GM12891 (cell line): Measurements from ENCODE around the gene GLI1.
"Not testable (repeated sequence)": the region's sequence is repeated elsewhere in the genome, so short reads cannot be mapped to it uniquely, and the experiment has no call there.

ENCODE experiments used
- DNase-seq: peaks from one replicate; pipeline ENCODE4 v3.0.0; 2011; ENCODE audit warnings: low spot score; ENCODE audit not compliant: insufficient read length
- FAIRE-seq: peaks from 2 replicates; lab custom pipeline; 2011; peaks lifted over from hg19 to GRCh38; lab: Jason Lieb, UNC
- PAX5 ChIP-seq: IDR thresholded peaks from 2 replicates; pipeline ENCODE4 v1.6.1; 2011; ENCODE audit warnings: low read length, moderate library complexity, mild to moderate bottlenecking; ENCODE audit not compliant: insufficient read depth, severe bottlenecking
- POLR2A ChIP-seq: IDR thresholded peaks from 2 replicates; pipeline ENCODE4 v1.6.1; 2011; ENCODE audit warnings: low read depth, low read length, control low read depth
- POLR2AphosphoS5 ChIP-seq: IDR thresholded peaks from 2 replicates; pipeline ENCODE4 v1.6.1; 2011; ENCODE audit warnings: low read depth, low read length, control low read depth
- POU2F2 ChIP-seq: IDR thresholded peaks from 2 replicates; pipeline ENCODE4 v1.6.1; 2011; ENCODE audit warnings: low read depth, mild to moderate bottlenecking, control low read depth, low read length, moderate library complexity
- SPI1 ChIP-seq: IDR thresholded peaks from 2 replicates; pipeline ENCODE4 v1.6.1; 2011; ENCODE audit warnings: low read depth, low read length, control low read depth
- TAF1 ChIP-seq: IDR thresholded peaks from 2 replicates; pipeline ENCODE4 v1.6.1; 2011; ENCODE audit warnings: low read depth, low read length, control low read depth

GLI1 gene

GRCh38 chr12:57517187-57517586 is 57.6 kb downstream of the GLI1 start:
- TF ChIP-seq POLR2AphosphoS5 = peak; percentile 20; the same call in 1 of the 2 replicates
- TF ChIP-seq SPI1 = no peak
- TF ChIP-seq POU2F2 = no peak
- no peak for TF ChIP-seq TAF1
- TF ChIP-seq PAX5 = no peak
- TF ChIP-seq POLR2A = 0 out of 2 replicates have a peak, but pooled peaks have one; percentile 13
- no peak for DNase-seq
- FAIRE-seq = no peak

- not testable (repeated sequence) for FAIRE-seq, DNase-seq
- 0 out of 2 replicates have a peak, but pooled peaks have one; percentile 7 for TF ChIP-seq POLR2AphosphoS5
Measured at GRCh38 chr12:57517718-57518117, 58.1 kb downstream of the GLI1 start.

GRCh38 chr12:57518176-57518919 is 58.8 kb downstream of the GLI1 start:
- FAIRE-seq = no peak
- no peak for TF ChIP-seq POU2F2
- 0 out of 2 replicates have a peak, but pooled peaks have one; percentile 1 for TF ChIP-seq POLR2A
- DNase-seq = no peak

GRCh38 chr12:57518920-57519795 is 59.6 kb downstream of the GLI1 start:
- DNase-seq = no peak
- no peak for FAIRE-seq

GRCh38 chr12:57519796-57520052 is 60.1 kb downstream of the GLI1 start:
- no peak for DNase-seq
- no peak for FAIRE-seq
- TF ChIP-seq TAF1 (no peak), POLR2AphosphoS5 (no peak), POLR2A (no peak), POU2F2 (no peak), SPI1 (no peak), PAX5 (no peak)

More at GRCh38 chr12:57518920-57519795, 59.6 kb downstream of the GLI1 start:
- TF ChIP-seq TAF1 = no peak
- no peak; the same call in 1 of the 2 replicates for TF ChIP-seq POLR2A
- TF ChIP-seq POU2F2 = no peak
- TF ChIP-seq PAX5 = no peak
- no peak for TF ChIP-seq SPI1
- TF ChIP-seq POLR2AphosphoS5 = no peak

GRCh38 chr12:57520053-57520818 is 60.7 kb downstream of the GLI1 start, which contains the start of gene DDIT3:
DDIT3 (minus strand) TSS chr12:57520514; CDS start chr12:57517406, 3,108 bp downstream.
- TF ChIP-seq POU2F2 (peak; percentile 92), TAF1 (peak; percentile 96), SPI1 (no peak), PAX5 (peak; percentile 6), POLR2AphosphoS5 (peak; percentile 99), POLR2A (peak; percentile 99)
- DNase-seq (peak; percentile 90), FAIRE-seq (peak; percentile 26)

GRCh38 chr12:57521525-57522010 is 62.0 kb downstream of the GLI1 start:
- no peak for DNase-seq
- FAIRE-seq = peak; percentile 28

More at GRCh38 chr12:57521525-57522010, 62.0 kb downstream of the GLI1 start:
- no peak for TF ChIP-seq POLR2AphosphoS5
- TF ChIP-seq SPI1 = no peak
- TF ChIP-seq TAF1 = no peak
